Stimulated activated effector memory CD8-positive, alpha-beta T cell treated with anti-CD3 and anti-CD28 coated beads, Interleukin-12 subunit alpha, Interleukin-12 subunit beta, amount 100 ng/mL, for 72 hours (primary cell): ENCODE results near the gene CNTRL.
"Not testable (repeated sequence)": the region's sequence is repeated elsewhere in the genome, so short reads cannot be mapped to it uniquely, and the experiment has no call there.

Experiments
- ATAC-seq: fragments of 150-1000 bp; cut with Tn5 transposase; 2 replicates; pipeline ENCODE4 v1.10.0; 2021
- DNase-seq, 2 donors: peaks; one replicate each; pipeline ENCODE4 v3.0.0; 2021 to 2022; ENCODE audit warnings: low spot score in 2 of 2
- H3K27ac Mint-ChIP-seq: one replicate; pipeline ENCODE4 v1.8.0; 2022; ENCODE audit warnings: mild to moderate bottlenecking, mixed read lengths
- H3K36me3 Mint-ChIP-seq: one replicate; pipeline ENCODE4 v1.8.0; 2022; ENCODE audit warnings: mild to moderate bottlenecking, mixed read lengths
- H3K4me1 Mint-ChIP-seq: one replicate; pipeline ENCODE4 v1.8.0; 2022; ENCODE audit warnings: mixed read lengths
- H3K4me3 Mint-ChIP-seq: one replicate; pipeline ENCODE4 v1.8.0; 2022; ENCODE audit warnings: mild to moderate bottlenecking, mixed read lengths
- H3K9me3 Mint-ChIP-seq: one replicate; pipeline ENCODE4 v1.8.0; 2022; ENCODE audit warnings: mixed read lengths

The CNTRL gene

DNA sequence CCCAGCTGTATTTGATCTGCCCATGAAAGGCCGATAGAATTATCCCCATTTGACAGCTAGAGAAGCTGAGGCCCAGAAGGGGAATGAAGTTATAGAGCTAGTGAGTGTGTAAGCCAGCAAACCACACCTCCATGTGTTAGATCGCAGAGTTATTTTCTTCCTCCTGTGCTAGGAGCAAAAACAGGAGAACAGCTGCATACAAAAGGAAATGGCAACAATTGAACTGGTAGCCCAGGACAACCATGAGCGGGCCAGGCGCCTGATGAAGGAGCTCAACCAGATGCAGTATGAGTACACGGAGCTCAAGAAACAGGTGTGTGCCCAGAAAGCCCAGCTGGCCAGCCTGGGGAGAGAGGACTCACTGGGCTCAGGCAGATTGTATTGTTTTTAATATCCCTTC is 96.5 kb downstream of the CNTRL start:
- H3K4me1 Mint-ChIP-seq = peaks cover 9% of the 10 kb centered on the region
- ATAC-seq (no peak), DNase-seq (no peak)
- H3K36me3 Mint-ChIP-seq = peaks cover 98% of the 10 kb centered on the region
- no peak overlapping the region for H3K27ac Mint-ChIP-seq
- no peaks in the 10 kb centered on the region for H3K9me3 Mint-ChIP-seq
- H3K4me3 Mint-ChIP-seq = no peak overlapping the region

- Mint-ChIP-seq H3K27ac (peak overlapping the region; percentile 77), H3K4me3 (no peak overlapping the region)
These were observed 98.2 kb downstream of the CNTRL start for GRCh38 chr9:121172726-121173487.

GRCh38 chr9:121173501-121173900 is 98.7 kb downstream of the CNTRL start:
- Mint-ChIP-seq H3K4me1 (peaks cover 1% of the 10 kb centered on the region), H3K36me3 (peaks cover 98% of the 10 kb centered on the region), H3K9me3 (no peaks in the 10 kb centered on the region), H3K27ac (peak overlapping the region; percentile 77), H3K4me3 (no peak overlapping the region)
- no peak for ATAC-seq
- no peak for DNase-seq

More at GRCh38 chr9:121172726-121173487, 98.2 kb downstream of the CNTRL start:
- ATAC-seq (no peak), DNase-seq (no peak)
- Mint-ChIP-seq H3K9me3 (no peaks in the 10 kb centered on the region), H3K4me1 (peaks cover 7% of the 10 kb centered on the region), H3K36me3 (peaks cover 98% of the 10 kb centered on the region)

GRCh38 chr9:121178676-121179372 is 104.1 kb downstream of the CNTRL start:
- no peak for ATAC-seq
- H3K9me3 Mint-ChIP-seq = no peaks in the 10 kb centered on the region

DNA sequence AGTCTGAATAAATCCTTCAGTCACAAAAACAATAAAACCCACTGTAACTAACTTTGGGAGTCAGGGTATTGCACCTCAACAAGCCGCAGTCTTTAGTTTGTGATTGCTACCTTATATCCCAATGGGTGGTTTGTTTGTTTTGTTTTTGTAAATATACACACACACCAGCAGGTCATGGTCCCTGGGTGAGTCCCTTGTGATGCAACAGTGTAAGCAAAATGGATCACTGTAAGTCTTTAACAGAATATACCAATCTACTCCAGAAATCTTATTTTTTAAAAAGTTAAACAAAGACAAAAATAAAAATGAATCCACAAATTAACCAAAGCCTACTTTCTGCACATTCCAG is 104.6 kb downstream of the CNTRL start:
- peaks cover 95% of the 10 kb centered on the region for H3K36me3 Mint-ChIP-seq

More at GRCh38 chr9:121178676-121179372, 104.1 kb downstream of the CNTRL start:
- Mint-ChIP-seq H3K36me3 (peaks cover 98% of the 10 kb centered on the region), H3K4me1 (peaks cover 9% of the 10 kb centered on the region), H3K4me3 (no peak overlapping the region), H3K27ac (peak overlapping the region; percentile 68)
- DNase-seq = no peak

DNA sequence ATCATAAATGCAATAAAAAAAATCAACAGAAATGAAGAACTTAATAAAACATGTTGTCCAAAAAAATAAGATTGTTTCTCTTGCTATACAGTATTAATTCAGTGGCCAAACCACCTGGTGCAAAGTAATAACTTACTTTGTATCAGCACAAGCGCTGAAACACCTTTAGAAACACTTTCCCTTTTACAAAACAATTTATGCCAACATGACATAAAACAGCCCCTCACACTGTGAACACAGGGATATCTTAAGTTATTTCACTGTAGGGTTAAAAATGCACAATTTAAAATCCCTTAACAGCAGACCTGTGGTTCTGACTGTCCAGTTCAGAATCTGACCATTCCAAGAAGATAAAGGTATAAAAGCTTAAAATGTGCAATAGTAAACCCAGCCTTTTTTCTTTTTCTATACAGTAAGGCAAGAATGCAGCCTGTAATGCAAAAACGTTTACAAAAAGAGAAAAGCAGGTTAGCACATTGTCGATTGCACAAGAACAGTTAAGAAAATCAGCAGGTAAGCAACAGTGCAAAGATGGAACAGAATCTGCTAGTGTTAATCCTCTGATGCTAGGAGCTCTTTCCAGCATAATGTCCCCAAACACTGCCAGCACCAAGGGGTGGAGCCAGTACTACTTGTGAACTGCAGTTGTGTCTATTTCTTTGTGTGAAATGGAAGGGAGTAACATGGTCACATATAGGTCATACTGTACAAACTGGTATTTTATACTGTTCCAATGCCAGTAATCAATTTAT is 105.4 kb downstream of the CNTRL start:
- no peak overlapping the region for H3K4me3 Mint-ChIP-seq
- ATAC-seq (no peak), DNase-seq (no peak)
- no peaks in the 10 kb centered on the region for H3K9me3 Mint-ChIP-seq
- peak overlapping the region; percentile 60 for H3K27ac Mint-ChIP-seq
- H3K36me3 Mint-ChIP-seq = peaks cover 96% of the 10 kb centered on the region
- H3K4me1 Mint-ChIP-seq = peaks cover 19% of the 10 kb centered on the region

More for the DNA sequence above, 104.6 kb downstream of the CNTRL start:
- Mint-ChIP-seq H3K27ac (peak overlapping the region; percentile 60), H3K4me1 (peaks cover 14% of the 10 kb centered on the region)
- not testable (repeated sequence) for DNase-seq, ATAC-seq, H3K4me3 Mint-ChIP-seq, H3K9me3 Mint-ChIP-seq

GRCh38 chr9:121182101-121182836 is 107.5 kb downstream of the CNTRL start:
- Mint-ChIP-seq H3K27ac (peak overlapping the region; percentile 60), H3K9me3 (no peaks in the 10 kb centered on the region), H3K4me1 (peaks cover 36% of the 10 kb centered on the region), H3K4me3 (no peak overlapping the region), H3K36me3 (peaks cover 93% of the 10 kb centered on the region)
- DNase-seq = no peak
- no peak for ATAC-seq

DNA sequence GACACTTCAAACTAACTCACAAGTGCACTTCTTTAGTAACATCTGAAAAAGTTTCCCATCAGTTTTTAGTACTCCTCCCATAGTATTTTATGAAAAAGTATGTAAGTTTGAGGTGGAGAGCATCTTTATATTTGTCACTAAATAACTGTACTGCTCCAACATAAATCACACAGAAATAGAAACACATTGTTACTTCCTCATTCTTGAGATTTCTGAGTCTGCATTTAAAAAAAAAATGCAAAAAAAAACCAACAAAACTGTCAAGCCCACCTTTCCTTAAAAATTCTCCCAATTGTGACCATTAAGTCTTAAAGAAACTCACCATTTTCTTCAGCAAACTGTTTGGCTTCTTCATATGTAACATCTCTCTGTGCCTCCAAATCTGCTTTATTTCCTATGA is 108.2 kb downstream of the CNTRL start:
- ATAC-seq (no peak), DNase-seq (no peak)
- peaks cover 43% of the 10 kb centered on the region for H3K4me1 Mint-ChIP-seq
- H3K27ac Mint-ChIP-seq = peak overlapping the region; percentile 84
- H3K36me3 Mint-ChIP-seq = peaks cover 93% of the 10 kb centered on the region
- no peak overlapping the region for H3K4me3 Mint-ChIP-seq
- H3K9me3 Mint-ChIP-seq = no peaks in the 10 kb centered on the region

DNA sequence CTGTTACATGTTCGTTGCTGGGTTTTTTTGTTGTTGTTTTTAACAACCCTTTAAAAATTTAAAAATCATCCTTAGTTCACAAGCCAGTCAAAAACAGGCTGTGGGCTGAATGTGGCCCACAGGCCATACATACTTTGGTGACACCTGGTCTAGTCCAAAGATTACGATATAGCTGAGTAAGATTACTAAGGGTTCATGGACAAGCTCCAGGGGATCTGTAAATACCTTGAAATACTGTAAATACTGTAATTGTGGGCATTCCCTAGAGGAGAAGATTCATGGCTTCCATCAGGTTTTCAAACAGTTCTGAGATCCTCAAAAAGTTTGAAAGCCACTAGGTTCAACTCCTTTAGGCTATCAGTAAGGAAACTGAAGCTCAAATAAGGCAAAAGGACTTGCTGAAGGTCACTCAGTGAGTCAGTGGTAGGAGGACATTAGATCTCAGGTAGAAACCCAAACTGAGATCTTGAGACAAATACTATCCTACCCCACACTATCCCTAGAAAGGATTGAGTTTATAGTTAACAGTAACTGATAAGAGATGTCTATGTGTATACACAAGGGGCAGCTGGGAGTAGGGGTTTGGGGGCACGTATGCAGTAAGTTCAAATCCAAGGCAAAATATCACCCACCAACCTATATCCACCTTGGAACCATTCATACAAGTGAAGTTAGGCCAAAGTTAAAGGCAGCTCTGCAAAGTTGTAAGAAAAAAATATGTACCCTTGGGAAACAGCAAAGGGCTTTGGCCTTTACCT is 109.1 kb downstream of the CNTRL start:
- Mint-ChIP-seq H3K9me3 (no peaks in the 10 kb centered on the region), H3K36me3 (peaks cover 92% of the 10 kb centered on the region), H3K4me1 (peaks cover 48% of the 10 kb centered on the region), H3K27ac (peak overlapping the region; percentile 84), H3K4me3 (no peak overlapping the region)
- DNase-seq (no peak), ATAC-seq (no peak)

- H3K9me3 Mint-ChIP-seq = no peaks in the 10 kb centered on the region
These were observed 109.7 kb downstream of the CNTRL start for GRCh38 chr9:121184463-121184862.

DNA sequence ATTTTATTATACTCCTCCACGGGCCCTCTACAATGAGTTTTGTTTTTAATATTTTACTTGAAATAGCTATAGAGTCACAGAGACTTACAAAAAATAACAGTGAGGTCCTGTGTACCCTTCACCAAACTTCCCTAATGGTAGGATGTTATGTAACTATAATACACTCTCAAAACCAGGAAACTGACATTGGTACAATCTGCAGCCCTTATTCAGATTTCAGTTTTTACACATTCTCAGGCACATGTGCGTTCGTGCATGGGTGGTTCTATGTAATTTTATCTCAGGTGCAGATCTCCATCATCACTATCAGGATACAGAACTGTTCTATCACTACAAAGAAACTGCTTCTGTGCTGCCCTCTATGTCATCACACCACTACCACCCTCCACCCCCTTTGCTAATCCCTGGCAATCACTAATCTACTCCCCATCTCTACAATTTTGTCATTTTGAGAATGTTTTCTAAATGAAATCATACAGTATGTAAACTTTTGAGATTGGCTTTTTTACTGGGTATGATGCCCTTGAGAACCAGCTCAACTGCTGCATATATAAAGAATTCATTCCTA is 110.5 kb downstream of the CNTRL start:
- DNase-seq = no peak
- peaks cover 51% of the 10 kb centered on the region for H3K4me1 Mint-ChIP-seq
- H3K4me3 Mint-ChIP-seq = peak overlapping the region; percentile 6

More at GRCh38 chr9:121184463-121184862, 109.7 kb downstream of the CNTRL start:
- Mint-ChIP-seq H3K4me1 (peaks cover 50% of the 10 kb centered on the region), H3K4me3 (no peak overlapping the region), H3K36me3 (peaks cover 92% of the 10 kb centered on the region), H3K27ac (peak overlapping the region; percentile 84)
- no peak for DNase-seq
- no peak for ATAC-seq

GRCh38 chr9:121185774-121186403 is 111.1 kb downstream of the CNTRL start:
- peak overlapping the region; percentile 6 for H3K4me3 Mint-ChIP-seq
- ATAC-seq (peak; percentile 62), DNase-seq (no peak)
- no peaks in the 10 kb centered on the region for H3K9me3 Mint-ChIP-seq
- peaks cover 57% of the 10 kb centered on the region for H3K4me1 Mint-ChIP-seq
- peak overlapping the region; percentile 84 for H3K27ac Mint-ChIP-seq
- H3K36me3 Mint-ChIP-seq = peaks cover 92% of the 10 kb centered on the region

More for the DNA sequence above, 110.5 kb downstream of the CNTRL start:
- peak overlapping the region; percentile 84 for H3K27ac Mint-ChIP-seq
- ATAC-seq = peak; percentile 68
- peaks cover 92% of the 10 kb centered on the region for H3K36me3 Mint-ChIP-seq
- H3K9me3 Mint-ChIP-seq = no peaks in the 10 kb centered on the region

DNA sequence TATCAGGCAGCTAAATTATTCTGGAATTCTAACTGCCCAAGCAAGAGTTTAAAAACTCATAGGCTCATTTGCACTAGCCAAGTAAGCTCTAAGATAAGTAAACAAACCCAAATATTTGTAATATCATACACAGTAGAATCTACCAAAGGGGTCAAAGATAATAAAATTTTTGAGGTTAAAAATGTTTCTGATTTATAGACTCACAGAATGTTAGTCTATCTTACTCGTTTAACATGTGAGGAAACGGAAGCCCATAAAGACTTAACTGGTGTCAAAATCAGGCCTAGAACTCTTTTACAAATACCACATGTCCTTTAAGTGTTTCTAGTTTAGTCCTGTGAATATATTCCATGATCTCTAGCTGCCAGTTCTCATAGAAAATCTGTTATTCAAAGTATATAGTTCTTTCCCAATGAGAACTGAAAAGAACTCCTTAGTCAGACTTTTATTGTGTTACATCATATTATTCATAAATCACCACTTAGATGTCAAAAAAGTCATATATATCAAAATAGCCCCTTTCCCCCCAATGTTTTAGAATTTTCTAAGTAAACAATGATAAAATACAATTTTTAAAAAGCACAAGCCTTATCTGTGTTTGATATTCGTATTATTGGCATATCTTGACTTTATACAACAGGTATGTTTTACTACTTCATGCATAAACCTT is 113.0 kb downstream of the CNTRL start:
- H3K4me1 Mint-ChIP-seq = peaks cover 66% of the 10 kb centered on the region
- H3K36me3 Mint-ChIP-seq = peaks cover 91% of the 10 kb centered on the region
- no peak for DNase-seq
- H3K9me3 Mint-ChIP-seq = no peaks in the 10 kb centered on the region
- no peak overlapping the region for H3K4me3 Mint-ChIP-seq
- no peak for ATAC-seq
- H3K27ac Mint-ChIP-seq = no peak overlapping the region
